A549 (cell line): ENCODE measurements around the gene PLEKHA6. TPM values are rescaled to one million over a fixed set of nuclear protein-coding genes. Genes with fewer than 3 reads are reported as not detected.
A peak's percentile ranks its signal among the peaks of the same experiment; 100 is the strongest.

Experiments
- ATAC-seq, 2 experiments: fragments of 200-7000 bp in 1 of 2; fragments of >200 bp in 1 of 2; cut with Nextera tagmentation in 1 of 2; cut with Tn5 transposase in 1 of 2; 3 replicates each; pipeline versions ENCODE4 v1.8.0 to v1.9.1; 2018 to 2020; ENCODE audit warnings: mild to moderate bottlenecking in 1 of 2, moderate library complexity in 1 of 2
- CTCF ChIA-PET: fragments of 300-600 bp; sonication (Branson Sonifier 250); formaldehyde crosslinking; extraction: SDS; loops from one replicate; lab custom pipeline; 2021; ENCODE audit warnings: antibody characterized with exemption, inconsistent platforms; lab: Yijun Ruan, JAX
- POLR2A ChIA-PET: fragments of 350-600 bp; formaldehyde crosslinking; extraction: SDS; loops from one replicate; lab custom pipeline; 2021; ENCODE audit warnings: antibody characterized with exemption, inconsistent platforms; lab: Yijun Ruan, JAX
- DNase-seq, 2 experiments: peaks; one replicate each; pipeline versions ENCODE4 v3.0.0 to v3.0.0-alpha.2; 2011 to 2016; ENCODE audit warnings: low read depth in 1 of 2, low spot score in 1 of 2
- FAIRE-seq: peaks from 2 replicates; lab custom pipeline; 2011; peaks lifted over from hg19 to GRCh38; lab: Jason Lieb, UNC
- H3K27ac ChIP-seq, 2 experiments: fragments of >200 bp; sonication (Bioruptor Twin); formaldehyde crosslinking; 3 replicates each; pipeline ENCODE4 v1.5.1; 2016 to 2017
- H3K4me1 ChIP-seq: fragments of >200 bp; sonication (Bioruptor Twin); formaldehyde crosslinking; 3 replicates; pipeline ENCODE4 v1.6.1; 2016
- H3K4me2 ChIP-seq: fragments of >200 bp; sonication (Bioruptor Twin); formaldehyde crosslinking; 3 replicates; pipeline ENCODE4 v1.6.1; 2016
- H3K4me3 ChIP-seq: fragments of >200 bp; sonication (Bioruptor Twin); formaldehyde crosslinking; 3 replicates; pipeline ENCODE4 v1.5.1; 2016
- H3K9me3 ChIP-seq: fragments of >200 bp; sonication (Bioruptor Twin); formaldehyde crosslinking; 3 replicates; pipeline ENCODE4 v1.6.1; 2016
- CBX8 ChIP-seq: fragments of 200-600 bp; sonication (generic); IDR thresholded peaks from 2 replicates; pipeline ENCODE4 v1.6.1; 2016
- EHF ChIP-seq: fragments of 250-450 bp; sonication (Bioruptor Pico); IDR thresholded peaks from 2 replicates; pipeline ENCODE4 v1.5.0; 2020; ENCODE audit warnings: mild to moderate bottlenecking
- ESRRA ChIP-seq: fragments of 150-350 bp; IDR thresholded peaks from 2 replicates; pipeline ENCODE4 v1.6.1; 2014; ENCODE audit warnings: mild to moderate bottlenecking, low read length, borderline replicate concordance
- HOXB13 ChIP-seq: fragments of 250-450 bp; sonication (Bioruptor Pico); IDR thresholded peaks from 2 replicates; pipeline ENCODE4 v1.5.0; 2020; ENCODE audit warnings: low read depth, mild to moderate bottlenecking, moderate library complexity
- MAFK ChIP-seq: fragments of 450-650 bp; IDR thresholded peaks from 2 replicates; pipeline ENCODE4 v1.6.1; 2014; ENCODE audit not compliant: partially characterized antibody
- RNF2 ChIP-seq: fragments of 200-600 bp; sonication (generic); IDR thresholded peaks from 2 replicates; pipeline ENCODE4 v1.6.1; 2016; ENCODE audit warnings: low read depth, mild to moderate bottlenecking, antibody characterized with exemption, moderate library complexity, borderline replicate concordance
- TFCP2L1 ChIP-seq: fragments of 250-450 bp; sonication (Bioruptor Pico); IDR thresholded peaks from 2 replicates; pipeline ENCODE4 v1.5.0; 2021; ENCODE audit warnings: mild to moderate bottlenecking
- ZC3H11A ChIP-seq: fragments of 450-650 bp; IDR thresholded peaks from 2 replicates; pipeline ENCODE4 v1.6.1; 2014; ENCODE audit warnings: antibody characterized with exemption, mild to moderate bottlenecking
- WGBS: methylation state at CpG from one replicate; pipeline ENCODE4 v1.1.6; 2017; ENCODE audit errors: missing lambda C conversion rate; 5-methylcytosine and 5-hydroxymethylcytosine counted together
- polyA plus RNA-seq, 4 experiments: library from polyadenylated mRNA; depleted of rRNA in 3 of 4; stranded (reverse); fragments of >200 nt; fragmentation: RNase III in 1 of 4; extraction: RNeasy Plus Mini Kit Qiagen cat#74134 plus additional on column Dnase treatment in 1 of 4; gene quantifications; 2 replicates in 3 of 4; 3 replicates in 1 of 4; pipeline ENCODE4 v1.2.3, GENCODE V29; 2011 to 2017
- TF ChIP-seq, protein P1 (sequence below): fragments of >200 bp; sonication (Bioruptor Twin); formaldehyde crosslinking; IDR thresholded peaks from 3 replicates; pipeline ENCODE4 v1.5.1; 2016
- TF ChIP-seq, protein P2 (sequence below): fragments of 250-450 bp; sonication (Bioruptor Pico); IDR thresholded peaks from 2 replicates; pipeline ENCODE4 v1.5.0; 2021; ENCODE audit warnings: mild to moderate bottlenecking, moderate library complexity, borderline replicate concordance
- TF ChIP-seq, protein P3 (sequence below): fragments of 450-650 bp; IDR thresholded peaks from 2 replicates; pipeline ENCODE4 v1.6.1; 2014; ENCODE audit warnings: antibody characterized with exemption
- TF ChIP-seq, protein P4 (sequence below): IDR thresholded peaks from 2 replicates; pipeline ENCODE4 v1.6.1; 2012

PLEKHA6 gene
- polyA plus RNA-seq, 2 of the 4 experiments (the other 2 are of a cell fraction), result 13.0 to 26.2 TPM

DNA sequence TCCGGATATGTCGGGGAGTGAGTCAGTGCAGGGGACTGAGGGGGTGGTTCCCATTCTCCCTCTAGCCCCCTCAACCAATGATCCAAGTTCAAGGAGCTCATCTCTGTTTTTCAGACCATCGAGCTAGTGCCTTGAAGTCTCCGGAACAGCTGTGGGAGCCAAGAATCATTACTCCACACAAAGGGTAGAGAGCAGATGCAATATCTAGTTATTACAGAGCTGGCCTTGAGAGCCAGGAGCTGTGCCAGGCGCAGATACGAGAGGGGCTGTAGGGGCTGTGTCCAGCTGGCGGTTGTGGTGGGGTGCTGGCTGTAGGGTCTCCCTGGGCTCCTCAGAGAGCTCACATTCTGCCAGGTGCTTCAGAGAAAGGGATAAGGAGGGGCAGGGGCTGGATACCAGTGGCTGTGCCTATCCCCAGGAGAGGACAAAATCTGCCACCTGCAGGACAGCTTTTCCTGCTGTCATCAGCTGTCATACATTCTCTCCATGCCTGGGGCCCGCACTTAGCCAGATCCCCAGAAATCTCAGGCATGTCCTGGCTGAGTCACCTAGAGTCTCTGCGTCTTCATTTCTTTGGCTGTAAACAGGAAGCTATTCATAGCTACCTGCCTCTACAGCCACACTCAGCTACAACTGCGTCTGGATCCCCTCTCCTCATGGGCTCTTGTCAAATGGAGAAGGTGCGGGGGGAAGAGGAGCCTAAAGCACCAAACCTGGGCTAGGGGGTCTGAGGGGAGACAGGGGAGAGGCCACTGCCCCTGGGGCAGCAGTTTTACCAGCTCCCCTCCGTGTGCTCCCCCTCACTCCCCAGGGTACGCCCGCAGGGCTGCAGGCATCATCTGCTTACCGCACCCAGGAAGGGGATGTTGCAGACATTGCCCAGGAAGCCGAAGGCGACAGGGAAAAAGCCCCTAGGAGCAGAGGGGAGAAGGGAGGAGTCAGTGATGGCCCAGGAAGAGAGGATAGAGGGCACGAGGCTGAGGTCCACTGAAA lies 161.1 kb downstream of the PLEKHA6 start (continued):
- TF ChIP-seq, protein P1, sequence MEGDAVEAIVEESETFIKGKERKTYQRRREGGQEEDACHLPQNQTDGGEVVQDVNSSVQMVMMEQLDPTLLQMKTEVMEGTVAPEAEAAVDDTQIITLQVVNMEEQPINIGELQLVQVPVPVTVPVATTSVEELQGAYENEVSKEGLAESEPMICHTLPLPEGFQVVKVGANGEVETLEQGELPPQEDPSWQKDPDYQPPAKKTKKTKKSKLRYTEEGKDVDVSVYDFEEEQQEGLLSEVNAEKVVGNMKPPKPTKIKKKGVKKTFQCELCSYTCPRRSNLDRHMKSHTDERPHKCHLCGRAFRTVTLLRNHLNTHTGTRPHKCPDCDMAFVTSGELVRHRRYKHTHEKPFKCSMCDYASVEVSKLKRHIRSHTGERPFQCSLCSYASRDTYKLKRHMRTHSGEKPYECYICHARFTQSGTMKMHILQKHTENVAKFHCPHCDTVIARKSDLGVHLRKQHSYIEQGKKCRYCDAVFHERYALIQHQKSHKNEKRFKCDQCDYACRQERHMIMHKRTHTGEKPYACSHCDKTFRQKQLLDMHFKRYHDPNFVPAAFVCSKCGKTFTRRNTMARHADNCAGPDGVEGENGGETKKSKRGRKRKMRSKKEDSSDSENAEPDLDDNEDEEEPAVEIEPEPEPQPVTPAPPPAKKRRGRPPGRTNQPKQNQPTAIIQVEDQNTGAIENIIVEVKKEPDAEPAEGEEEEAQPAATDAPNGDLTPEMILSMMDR, result peak; percentile 12; the same call in 1 of the 3 replicates
- TF ChIP-seq, protein P2, sequence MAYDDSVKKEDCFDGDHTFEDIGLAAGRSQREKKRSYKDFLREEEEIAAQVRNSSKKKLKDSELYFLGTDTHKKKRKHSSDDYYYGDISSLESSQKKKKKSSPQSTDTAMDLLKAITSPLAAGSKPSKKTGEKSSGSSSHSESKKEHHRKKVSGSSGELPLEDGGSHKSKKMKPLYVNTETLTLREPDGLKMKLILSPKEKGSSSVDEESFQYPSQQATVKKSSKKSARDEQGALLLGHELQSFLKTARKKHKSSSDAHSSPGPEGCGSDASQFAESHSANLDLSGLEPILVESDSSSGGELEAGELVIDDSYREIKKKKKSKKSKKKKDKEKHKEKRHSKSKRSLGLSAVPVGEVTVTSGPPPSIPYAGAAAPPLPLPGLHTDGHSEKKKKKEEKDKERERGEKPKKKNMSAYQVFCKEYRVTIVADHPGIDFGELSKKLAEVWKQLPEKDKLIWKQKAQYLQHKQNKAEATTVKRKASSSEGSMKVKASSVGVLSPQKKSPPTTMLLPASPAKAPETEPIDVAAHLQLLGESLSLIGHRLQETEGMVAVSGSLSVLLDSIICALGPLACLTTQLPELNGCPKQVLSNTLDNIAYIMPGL (CRISPR knock-in tag), result no peak
- TF ChIP-seq MAFK, result no peak
- TF ChIP-seq ESRRA, result no peak
- no peak for TF ChIP-seq HOXB13
- TF ChIP-seq, all 56 proteins: peak for 4

DNA sequence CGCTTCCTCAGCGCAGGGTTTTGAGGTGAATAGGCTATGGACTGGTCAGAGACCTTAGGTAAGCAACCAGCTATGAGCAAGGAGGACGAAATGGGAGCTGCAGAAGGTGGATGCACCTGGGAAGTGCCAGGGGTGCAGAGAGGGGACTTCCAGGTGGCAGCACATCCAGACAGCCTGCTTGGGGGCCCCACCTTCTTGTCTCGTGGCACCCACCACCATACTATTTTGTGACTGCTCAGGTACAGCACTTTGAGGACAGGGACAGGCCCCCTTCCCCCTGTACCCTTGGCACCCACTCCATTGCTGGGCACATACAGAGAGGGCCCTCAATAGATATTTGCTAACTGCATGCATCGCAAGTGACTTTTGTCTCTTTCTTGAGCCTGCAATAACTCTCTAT lies 162.7 kb downstream of the PLEKHA6 start:
- no peak for FAIRE-seq
- WGBS, result 73% methylated on average over 5 of the region's 5 CpGs
- CTCF ChIA-PET, result interaction anchor here (0.9 to 4.5 kb wide), 5 partner anchors 8 to 197 kb away, joined by 3 to 53 read pairs (median 18); partner anchors contain the start of genes GOLT1A and REN

DNA sequence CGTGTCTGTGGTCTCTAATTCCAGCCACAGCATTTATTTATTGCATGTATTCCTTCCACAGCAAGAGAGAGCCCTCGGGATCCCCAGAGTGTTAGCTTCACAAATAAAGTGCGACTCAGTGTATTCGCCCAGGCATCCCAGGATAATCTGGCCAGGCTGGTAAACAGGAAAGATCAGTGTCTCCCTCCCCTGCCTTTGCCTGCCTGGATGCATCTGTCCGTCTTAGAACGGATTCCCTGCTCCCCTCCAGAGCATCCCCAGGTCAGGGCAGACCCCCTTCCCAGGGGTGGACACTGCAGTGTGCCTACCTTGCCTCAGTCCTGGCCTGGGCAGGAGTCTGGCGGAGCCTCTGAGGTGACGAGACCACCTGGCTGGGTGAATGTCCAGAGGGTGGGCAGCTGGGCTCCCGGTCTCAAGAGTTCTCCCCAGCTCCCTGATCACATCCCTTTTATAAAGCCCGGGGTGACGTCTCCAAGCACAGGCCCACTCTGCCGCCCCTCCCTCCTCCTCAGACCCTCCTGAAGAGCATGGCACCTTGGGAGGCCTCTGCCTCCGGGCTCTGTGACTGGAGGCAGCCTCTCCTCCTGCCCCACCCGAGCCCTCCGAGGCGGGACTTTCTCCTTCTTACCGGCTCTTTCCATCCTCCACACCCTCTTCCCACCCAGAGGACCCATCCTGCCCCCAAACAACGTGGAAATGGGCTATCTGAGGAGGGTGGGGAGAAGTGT lies 163.5 kb downstream of the PLEKHA6 start, which contains the start of gene KISS1:
Gene KISS1 (minus strand): TSS at position 424 of the 728 bp plus-strand sequence. CDS start 3,615 bp downstream, outside the sequence.
- FAIRE-seq (no peak), ATAC-seq (peak in 1 of 2 experiments; percentile 28; a peak in 3 of 6 replicates), DNase-seq (no peak)
- Histone ChIP-seq H3K9me3 (no peaks in the 10 kb centered on the region), H3K4me2 (no peak within 1 kb of the TSS), H3K27ac (no peak within 1 kb of the TSS), H3K4me1 (peaks cover 5% of the 10 kb centered on the region; the same call in 2 of the 3 replicates), H3K4me3 (no peak within 1 kb of the TSS)
- ChIA-PET CTCF (interaction anchor here (1.1 to 4.5 kb wide), 4 partner anchors 11 to 167 kb away, joined by 6 to 53 read pairs (median 13); partner anchors contain the start of genes GOLT1A and REN), POLR2A (no interaction called here)
- TF ChIP-seq EHF (no peak), ZC3H11A (no peak), CBX8 (no peak), TFCP2L1 (no peak), RNF2 (no peak)
- TF ChIP-seq, protein P3, sequence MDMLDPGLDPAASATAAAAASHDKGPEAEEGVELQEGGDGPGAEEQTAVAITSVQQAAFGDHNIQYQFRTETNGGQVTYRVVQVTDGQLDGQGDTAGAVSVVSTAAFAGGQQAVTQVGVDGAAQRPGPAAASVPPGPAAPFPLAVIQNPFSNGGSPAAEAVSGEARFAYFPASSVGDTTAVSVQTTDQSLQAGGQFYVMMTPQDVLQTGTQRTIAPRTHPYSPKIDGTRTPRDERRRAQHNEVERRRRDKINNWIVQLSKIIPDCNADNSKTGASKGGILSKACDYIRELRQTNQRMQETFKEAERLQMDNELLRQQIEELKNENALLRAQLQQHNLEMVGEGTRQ, result no peak
- 56% methylated on average over 18 of the region's 18 CpGs for WGBS

More for the DNA sequence above, 162.7 kb downstream of the PLEKHA6 start:
- no peak overlapping the region for H3K27ac ChIP-seq
- ATAC-seq (no peak; a peak in 1 of 6 replicates), DNase-seq (no peak)
- H3K4me3 ChIP-seq, result no peak overlapping the region
- POLR2A ChIA-PET, result no interaction called here
- peaks cover 5% of the 10 kb centered on the region; the same call in 2 of the 3 replicates for H3K4me1 ChIP-seq
- TF ChIP-seq ZC3H11A (no peak), MAFK (no peak)
- TF ChIP-seq, protein P4, sequence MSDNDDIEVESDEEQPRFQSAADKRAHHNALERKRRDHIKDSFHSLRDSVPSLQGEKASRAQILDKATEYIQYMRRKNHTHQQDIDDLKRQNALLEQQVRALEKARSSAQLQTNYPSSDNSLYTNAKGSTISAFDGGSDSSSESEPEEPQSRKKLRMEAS, result no peak
- H3K9me3 ChIP-seq, result no peaks in the 10 kb centered on the region
- H3K4me2 ChIP-seq, result no peak overlapping the region
